Vagina (tissue), 2 donors: Measurements from ENCODE around the gene NRXN3.

Experiments used
- POLR2A ChIP-seq, 2 donors: fragments of 450-650 bp; IDR thresholded peaks; one replicate each; pipeline ENCODE4 v1.6.1; 2017; ENCODE audit warnings: antibody characterized with exemption in 2 of 2, mild to moderate bottlenecking in 2 of 2, moderate library complexity in 2 of 2
- TF ChIP-seq, protein P1 (sequence below), 3 experiments: fragments of 450-650 bp in 2 of 3; fragments of 200-600 bp in 1 of 3; sonication (generic) in 1 of 3; IDR thresholded peaks; one replicate each; pipeline ENCODE4 v1.5.1; 2017 to 2019; ENCODE audit warnings: antibody characterized with exemption in 3 of 3, mild to moderate bottlenecking in 2 of 3, moderate library complexity in 2 of 3

- TF ChIP-seq, protein P1, sequence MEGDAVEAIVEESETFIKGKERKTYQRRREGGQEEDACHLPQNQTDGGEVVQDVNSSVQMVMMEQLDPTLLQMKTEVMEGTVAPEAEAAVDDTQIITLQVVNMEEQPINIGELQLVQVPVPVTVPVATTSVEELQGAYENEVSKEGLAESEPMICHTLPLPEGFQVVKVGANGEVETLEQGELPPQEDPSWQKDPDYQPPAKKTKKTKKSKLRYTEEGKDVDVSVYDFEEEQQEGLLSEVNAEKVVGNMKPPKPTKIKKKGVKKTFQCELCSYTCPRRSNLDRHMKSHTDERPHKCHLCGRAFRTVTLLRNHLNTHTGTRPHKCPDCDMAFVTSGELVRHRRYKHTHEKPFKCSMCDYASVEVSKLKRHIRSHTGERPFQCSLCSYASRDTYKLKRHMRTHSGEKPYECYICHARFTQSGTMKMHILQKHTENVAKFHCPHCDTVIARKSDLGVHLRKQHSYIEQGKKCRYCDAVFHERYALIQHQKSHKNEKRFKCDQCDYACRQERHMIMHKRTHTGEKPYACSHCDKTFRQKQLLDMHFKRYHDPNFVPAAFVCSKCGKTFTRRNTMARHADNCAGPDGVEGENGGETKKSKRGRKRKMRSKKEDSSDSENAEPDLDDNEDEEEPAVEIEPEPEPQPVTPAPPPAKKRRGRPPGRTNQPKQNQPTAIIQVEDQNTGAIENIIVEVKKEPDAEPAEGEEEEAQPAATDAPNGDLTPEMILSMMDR (IDR thresholded peaks at IDR 0.05), result no peak
- no peak for TF ChIP-seq POLR2A (IDR thresholded peaks at IDR 0.05)
These were observed 594.5 kb downstream of the NRXN3 start for GRCh38 chr14:78764645-78765044.
